Breast epithelium (tissue), 3 donors: ENCODE measurements around the gene RNF212.

Source experiments
- POLR2A ChIP-seq: fragments of 450-650 bp; IDR thresholded peaks from one replicate; pipeline ENCODE4 v1.6.1; 2016; ENCODE audit warnings: antibody characterized with exemption, mild to moderate bottlenecking, moderate library complexity
- POLR2AphosphoS5 ChIP-seq, 3 donors: sonication (generic); formaldehyde crosslinking; IDR thresholded peaks; one replicate each; pipeline ENCODE4 v1.6.1; 2017; ENCODE audit warnings: antibody characterized with exemption in 3 of 3
- TF ChIP-seq, protein P1 (sequence below), 3 donors: fragments of 450-650 bp; IDR thresholded peaks; one replicate each; pipeline ENCODE4 v1.5.1; 2016 to 2017; ENCODE audit warnings: antibody characterized with exemption in 3 of 3, mild to moderate bottlenecking in 3 of 3, moderate library complexity in 3 of 3

DNA sequence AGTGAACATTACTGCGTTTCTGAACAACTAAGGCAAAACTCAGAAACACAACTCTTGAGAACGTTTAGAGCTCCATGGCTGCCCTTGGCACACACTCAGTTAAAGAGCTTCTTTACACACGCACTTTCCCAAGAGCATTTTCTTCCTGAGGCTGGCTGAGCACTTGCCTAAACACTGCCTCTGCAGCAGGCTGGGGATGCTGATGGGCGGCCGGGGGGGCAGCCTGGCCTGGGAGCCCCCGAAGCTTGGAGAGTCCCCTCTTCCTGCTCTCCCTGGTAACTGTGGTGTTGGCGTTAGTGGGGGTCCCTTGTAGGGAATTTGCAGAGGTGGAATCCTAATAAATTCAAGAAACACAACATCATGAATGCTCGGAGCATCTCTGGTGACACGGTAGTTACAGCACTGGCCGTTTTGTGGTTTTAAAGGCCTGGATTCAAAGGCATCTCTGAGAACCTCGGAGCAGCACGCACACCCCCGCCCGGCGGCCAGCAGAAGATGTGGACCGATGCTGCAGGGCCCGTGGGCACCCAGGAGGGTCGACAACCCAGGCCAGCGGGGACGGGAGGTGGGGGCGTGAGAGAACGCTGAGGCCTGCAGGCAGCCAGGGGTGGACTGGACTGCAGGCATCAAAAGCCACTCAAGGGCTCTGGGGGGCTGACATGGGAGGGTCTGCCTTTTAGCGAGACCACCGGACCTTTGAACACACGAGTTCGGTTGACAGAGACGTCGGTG is 56.5 kb downstream of the RNF212 start:
- TF ChIP-seq, protein P1, sequence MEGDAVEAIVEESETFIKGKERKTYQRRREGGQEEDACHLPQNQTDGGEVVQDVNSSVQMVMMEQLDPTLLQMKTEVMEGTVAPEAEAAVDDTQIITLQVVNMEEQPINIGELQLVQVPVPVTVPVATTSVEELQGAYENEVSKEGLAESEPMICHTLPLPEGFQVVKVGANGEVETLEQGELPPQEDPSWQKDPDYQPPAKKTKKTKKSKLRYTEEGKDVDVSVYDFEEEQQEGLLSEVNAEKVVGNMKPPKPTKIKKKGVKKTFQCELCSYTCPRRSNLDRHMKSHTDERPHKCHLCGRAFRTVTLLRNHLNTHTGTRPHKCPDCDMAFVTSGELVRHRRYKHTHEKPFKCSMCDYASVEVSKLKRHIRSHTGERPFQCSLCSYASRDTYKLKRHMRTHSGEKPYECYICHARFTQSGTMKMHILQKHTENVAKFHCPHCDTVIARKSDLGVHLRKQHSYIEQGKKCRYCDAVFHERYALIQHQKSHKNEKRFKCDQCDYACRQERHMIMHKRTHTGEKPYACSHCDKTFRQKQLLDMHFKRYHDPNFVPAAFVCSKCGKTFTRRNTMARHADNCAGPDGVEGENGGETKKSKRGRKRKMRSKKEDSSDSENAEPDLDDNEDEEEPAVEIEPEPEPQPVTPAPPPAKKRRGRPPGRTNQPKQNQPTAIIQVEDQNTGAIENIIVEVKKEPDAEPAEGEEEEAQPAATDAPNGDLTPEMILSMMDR (IDR thresholded peaks at IDR 0.05), result no peak
- TF ChIP-seq POLR2AphosphoS5 (IDR thresholded peaks at IDR 0.05), result no peak
- TF ChIP-seq POLR2A, result no peak
